ENCODE data around the gene ZNF865.

GRCh38 chr19:55623130-55623529, 17.7 kb downstream of the ZNF865 start:
- TF ChIP-seq ZNF274 (IDR thresholded peaks at IDR 0.05; ENCODE audit: low read depth, low read length), result no peak
- no peak for TF ChIP-seq SUZ12 (IDR thresholded peaks at IDR 0.05; ENCODE audit: extremely low read depth, insufficient read depth, insufficient read length)

Data from NT2/D1 (cell line).